Activated CD8-positive, alpha-beta memory T cell treated with anti-CD3 and anti-CD28 coated beads, Interleukin-2, amount 50 U/mL, for 1 hour (primary cell): ENCODE data around the gene PBX4.

ENCODE experiments used
- DNase-seq: peaks from one replicate; pipeline ENCODE4 v3.0.0-alpha.2; 2020; ENCODE audit errors: extremely low read depth

PBX4 gene

DNA sequence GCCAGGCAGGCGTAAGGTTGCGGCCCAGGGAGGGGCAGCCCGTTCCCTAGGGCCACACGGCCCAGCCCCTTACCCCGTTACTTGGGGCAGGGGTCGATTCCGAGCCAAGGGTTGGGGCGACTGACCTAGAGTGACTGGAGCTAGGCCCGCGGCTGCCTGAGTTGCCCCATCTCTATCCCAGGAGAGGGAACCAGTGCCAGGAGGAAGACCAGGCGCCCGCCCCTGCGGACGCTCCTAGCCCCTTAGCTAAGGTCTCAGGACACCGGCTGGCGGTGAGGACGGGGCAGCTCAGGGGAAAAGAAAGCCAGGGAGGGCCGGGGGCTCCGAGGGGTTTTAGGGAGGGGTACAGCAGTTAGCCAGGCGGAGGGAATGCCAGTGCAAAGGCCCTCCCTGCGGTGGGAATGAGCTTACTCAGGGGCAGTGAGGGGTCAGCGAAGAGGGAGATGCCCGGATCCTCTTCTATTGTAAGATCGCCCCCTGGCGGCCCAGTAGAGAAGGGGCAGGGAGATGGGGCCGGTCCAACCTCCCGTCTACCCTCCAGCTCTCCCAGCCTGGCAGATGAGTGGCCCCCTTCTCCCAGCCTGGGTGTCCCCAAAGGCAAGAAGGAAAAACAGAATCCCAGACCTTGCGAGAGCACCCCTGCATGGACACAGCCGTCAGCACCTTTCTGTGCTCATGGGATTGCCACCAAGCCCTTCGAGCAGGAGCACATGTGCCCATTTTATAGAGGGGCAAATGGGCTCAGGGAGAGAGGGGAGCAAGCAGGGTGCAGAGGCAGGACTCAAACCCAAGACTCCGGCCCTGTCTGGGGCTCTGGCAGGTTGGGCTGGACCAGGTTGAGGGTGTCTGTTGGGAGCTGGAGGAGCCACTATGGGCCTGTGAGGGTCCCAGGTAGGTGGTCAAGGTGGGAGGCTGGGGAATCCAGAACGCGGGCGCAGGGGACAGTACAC lies 64.1 kb downstream of the PBX4 start:
- DNase-seq = no peak

- no peak for DNase-seq
Observed at GRCh38 chr19:19553670-19554069, 64.8 kb downstream of the PBX4 start.

GRCh38 chr19:19552798-19553197 lies 65.7 kb downstream of the PBX4 start:
- DNase-seq = no peak

DNA sequence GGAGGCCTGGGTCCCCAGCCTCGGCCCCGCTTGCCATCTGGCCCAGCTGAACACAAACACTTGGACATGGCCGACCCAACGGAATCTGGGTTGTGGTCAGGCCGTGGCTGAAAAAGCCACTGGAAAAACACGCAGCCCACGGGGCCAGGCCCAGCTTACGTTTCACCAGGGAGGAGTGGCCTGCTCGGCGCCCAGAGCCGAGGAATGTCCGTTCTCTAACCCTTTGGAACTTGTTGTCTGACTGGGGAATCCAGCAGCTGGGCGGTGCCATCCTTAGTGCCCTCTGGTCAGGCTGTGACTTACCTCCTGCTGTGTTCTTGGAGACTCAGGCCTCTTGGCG lies 66.7 kb downstream of the PBX4 start:
- no peak for DNase-seq

DNA sequence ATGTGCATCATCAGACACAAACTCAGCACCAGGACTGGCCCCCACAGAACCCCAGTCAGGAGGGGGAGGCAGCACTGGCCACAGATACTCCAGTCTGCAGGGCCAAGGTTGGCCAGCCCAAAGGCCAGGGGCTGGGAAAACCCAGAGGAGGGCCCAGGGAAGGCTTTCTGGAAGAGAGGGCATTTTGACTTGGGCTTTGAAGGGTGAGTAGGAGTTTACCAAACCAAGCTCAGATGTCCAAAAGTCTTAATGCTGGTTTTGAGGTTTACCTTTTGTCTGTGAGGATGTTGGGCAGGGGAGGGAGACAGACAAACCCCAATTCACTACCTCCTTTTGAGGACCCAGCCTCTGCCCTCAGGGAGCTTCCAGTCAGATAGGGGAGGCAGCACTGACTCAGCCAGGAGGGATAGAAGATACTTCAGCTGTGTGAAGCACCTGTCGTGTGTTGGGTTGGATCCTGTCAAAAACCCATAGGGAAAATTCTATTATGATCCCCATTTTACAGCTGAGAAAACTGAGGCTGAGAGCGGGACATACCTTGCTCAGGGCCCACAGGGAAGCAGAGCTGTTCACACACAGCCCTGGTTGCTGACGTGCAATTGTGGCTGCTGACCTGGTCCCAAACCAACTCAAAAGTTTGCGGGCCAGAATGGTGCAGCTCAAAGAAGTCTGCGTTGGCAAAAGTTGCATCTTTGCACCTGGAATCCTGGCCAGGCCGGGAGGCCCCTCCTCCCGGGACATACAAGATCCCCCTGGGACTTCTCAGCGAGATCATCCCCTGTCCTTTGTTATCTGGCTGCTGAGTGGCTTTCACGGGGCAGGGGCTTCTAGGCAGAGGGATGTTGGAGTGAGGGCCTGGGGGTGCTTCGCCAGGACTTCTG lies 67.3 kb downstream of the PBX4 start:
- DNase-seq = no peak

GRCh38 chr19:19550485-19550929 lies 68.0 kb downstream of the PBX4 start:
- no peak for DNase-seq

- no peak for DNase-seq
Observed at GRCh38 chr19:19549804-19550464, 68.6 kb downstream of the PBX4 start.

DNA sequence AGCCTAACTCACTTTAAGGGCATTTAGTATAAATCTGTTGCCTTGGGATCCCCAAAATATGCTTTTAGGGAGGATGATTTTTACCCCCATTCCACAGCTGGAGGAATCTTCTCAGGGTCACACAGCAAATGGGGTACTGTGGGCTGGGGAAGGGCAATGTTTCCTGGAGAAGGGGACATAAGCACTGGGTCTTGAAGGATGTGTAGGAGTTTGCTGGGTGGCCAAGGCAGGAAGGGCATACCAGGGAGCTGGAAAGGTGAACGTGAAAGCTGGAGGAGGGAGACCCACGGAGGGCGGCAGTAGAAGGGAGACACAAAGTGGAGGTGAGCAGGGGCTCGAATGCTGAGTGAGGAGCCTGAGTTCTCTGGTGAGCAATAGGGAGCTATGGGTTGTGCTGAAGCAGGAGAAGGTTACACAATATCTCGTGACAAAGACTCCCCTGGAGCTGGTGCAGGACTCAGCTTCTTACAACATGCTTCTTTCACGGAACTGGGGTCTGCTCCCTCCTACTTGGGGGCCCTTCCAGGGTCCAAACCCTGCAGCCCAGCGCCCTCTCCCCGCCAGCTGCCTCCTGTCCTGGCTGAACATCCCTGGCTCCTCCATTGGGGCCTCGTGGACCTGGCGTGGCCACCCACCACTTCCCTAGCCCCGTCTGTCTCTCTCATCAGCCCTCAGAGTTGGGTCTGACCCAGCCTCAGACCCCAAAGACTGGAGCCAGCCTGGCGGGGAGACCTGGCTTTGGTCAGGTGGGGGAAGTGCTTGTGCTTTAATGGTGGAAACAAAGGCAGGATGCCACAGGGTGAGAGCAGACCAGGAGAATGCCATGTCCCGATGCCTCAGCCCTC lies 69.3 kb downstream of the PBX4 start:
- DNase-seq = no peak

- DNase-seq = no peak
Observed at GRCh38 chr19:19547674-19548336, 70.7 kb downstream of the PBX4 start.

DNA sequence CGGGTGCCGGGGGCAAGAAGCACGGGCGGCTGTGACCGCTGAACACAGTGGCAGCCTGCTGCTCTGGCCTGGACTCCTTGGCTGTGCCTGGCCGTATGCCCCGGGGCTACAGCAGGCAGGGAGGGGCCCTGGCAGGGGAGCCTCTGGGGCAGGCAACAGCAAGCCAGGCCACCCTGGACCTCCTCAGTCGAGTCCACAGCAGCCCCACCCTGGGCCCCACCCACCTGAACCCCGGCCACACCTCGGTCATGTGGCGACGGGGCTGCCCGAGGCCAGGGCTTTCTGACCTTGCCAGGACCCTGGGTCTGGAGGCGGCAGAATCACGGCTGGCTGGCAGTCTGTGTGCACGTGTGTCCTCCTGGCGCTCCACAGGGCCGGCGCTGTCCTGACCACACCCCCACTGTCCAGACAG lies 71.7 kb downstream of the PBX4 start:
- DNase-seq = no peak

- DNase-seq = no peak
Observed at GRCh38 chr19:19545707-19546106, 72.8 kb downstream of the PBX4 start.

- DNase-seq = no peak
Observed at GRCh38 chr19:19544954-19545591, 73.4 kb downstream of the PBX4 start.

- no peak for DNase-seq
Observed at GRCh38 chr19:19544257-19544953, 74.1 kb downstream of the PBX4 start.

GRCh38 chr19:19543640-19544039 lies 74.8 kb downstream of the PBX4 start:
- DNase-seq = no peak

DNA sequence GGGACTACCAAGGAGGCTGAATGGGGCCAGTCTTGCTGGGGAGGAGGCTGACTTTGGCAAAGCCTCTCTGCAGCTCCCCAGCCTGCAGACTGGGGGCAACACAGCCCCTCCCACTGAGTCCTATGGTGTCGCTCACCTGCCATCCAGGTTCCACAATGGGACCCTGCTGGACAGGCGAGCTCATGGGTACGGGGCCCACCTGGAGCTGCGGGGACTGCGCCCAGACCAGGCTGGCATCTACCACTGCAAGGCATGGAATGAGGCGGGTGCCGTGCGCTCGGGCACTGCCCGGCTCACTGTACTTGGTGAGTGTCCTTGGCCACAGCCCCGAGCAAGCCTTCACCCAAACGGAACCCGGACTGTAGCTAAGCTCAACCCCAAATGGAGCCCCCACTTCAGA lies 75.4 kb downstream of the PBX4 start:
- no peak for DNase-seq

GRCh38 chr19:19542507-19542906 lies 76.0 kb downstream of the PBX4 start:
- DNase-seq = no peak

GRCh38 chr19:19541616-19542015 lies 76.9 kb downstream of the PBX4 start:
- DNase-seq = no peak

DNA sequence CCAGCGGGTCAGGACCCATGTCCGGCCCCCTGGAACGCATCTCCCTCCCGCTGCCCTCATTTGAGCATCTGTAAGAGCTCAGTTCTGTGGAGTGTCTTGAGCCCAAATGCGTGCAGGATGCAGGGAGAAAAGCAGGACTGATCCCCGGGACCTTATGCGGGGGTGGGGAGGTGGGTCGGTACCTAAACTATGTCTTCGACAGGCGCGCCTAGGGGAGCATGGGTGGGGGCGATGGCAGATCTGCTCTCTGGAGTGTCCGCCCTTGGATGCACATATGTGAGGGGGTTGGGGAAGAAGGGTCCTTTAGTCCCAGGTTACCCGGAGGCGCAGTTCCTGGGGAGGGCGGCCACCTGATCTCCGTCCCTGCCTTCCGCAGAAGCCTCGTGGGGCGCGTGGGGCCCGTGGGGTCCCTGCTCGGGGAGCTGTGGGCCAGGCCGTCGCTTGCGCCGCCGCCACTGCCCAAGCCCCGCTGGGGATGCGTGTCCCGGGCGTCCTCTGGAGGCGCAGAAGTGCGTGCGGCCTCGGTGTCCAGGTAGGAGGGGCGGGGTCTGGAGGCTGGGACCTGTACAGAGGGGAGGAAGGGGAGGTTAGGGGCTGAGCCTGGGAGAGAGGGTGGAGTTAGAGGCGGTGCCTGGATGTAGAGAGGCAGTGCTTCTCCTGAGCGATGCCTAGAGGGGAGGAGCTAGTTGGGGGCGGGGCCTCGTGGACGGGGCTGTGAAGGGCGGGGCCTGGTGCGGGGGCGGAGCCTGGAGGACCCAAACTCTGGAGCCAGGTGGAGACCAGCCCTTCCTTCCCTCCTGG lies 77.6 kb downstream of the PBX4 start:
- DNase-seq = peak; percentile 25
